DOHH2 (cell line): ENCODE measurements around the gene ATP6V0D1.

Experiments
- H3F3A ChIP-seq: fragments of 200-600 bp; sonication (generic), shearing (Covaris generic); 2 replicates; pipeline ENCODE4 v1.6.0; 2016; ENCODE audit warnings: antibody characterized with exemption, mild to moderate bottlenecking; ENCODE audit not compliant: control insufficient read depth, insufficient read depth
- H3K27ac ChIP-seq: fragments of 200-600 bp; sonication (generic); 2 replicates; pipeline ENCODE4 v1.5.1; 2014; ENCODE audit warnings: low read depth, mild to moderate bottlenecking, low read length, moderate library complexity
- H3K27me3 ChIP-seq: fragments of 200-600 bp; sonication (generic); 2 replicates; pipeline ENCODE4 v1.6.1; 2014; ENCODE audit warnings: mild to moderate bottlenecking, low read length, mixed read lengths; ENCODE audit not compliant: control insufficient read depth
- H3K36me3 ChIP-seq: fragments of 200-600 bp; sonication (generic); 2 replicates; pipeline ENCODE4 v1.6.1; 2014; ENCODE audit warnings: mild to moderate bottlenecking, low read length, moderate library complexity, mixed read lengths; ENCODE audit not compliant: control insufficient read depth
- H3K4me1 ChIP-seq: fragments of 200-600 bp; sonication (generic); 2 replicates; pipeline ENCODE4 v1.6.1; 2014; ENCODE audit warnings: mild to moderate bottlenecking, low read length, mixed read lengths; ENCODE audit not compliant: control insufficient read depth
- H3K4me2 ChIP-seq: fragments of 200-600 bp; sonication (generic); 2 replicates; pipeline ENCODE4 v1.6.0; 2014; ENCODE audit warnings: mild to moderate bottlenecking, low read length, moderate library complexity
- H3K4me3 ChIP-seq: fragments of 200-600 bp; sonication (generic); 2 replicates; pipeline ENCODE4 v1.5.1; 2014; ENCODE audit warnings: mild to moderate bottlenecking, low read length, mixed read lengths
- H3K79me2 ChIP-seq: fragments of 200-600 bp; sonication (generic); 2 replicates; pipeline ENCODE4 v1.6.1; 2014; ENCODE audit warnings: mild to moderate bottlenecking, low read length, mixed read lengths; ENCODE audit not compliant: control insufficient read depth
- H3K9me2 ChIP-seq: fragments of 200-600 bp; sonication (generic); replicated peaks from 2 replicates; pipeline ENCODE4 v1.6.1; 2014; ENCODE audit warnings: mild to moderate bottlenecking, low read length, mixed read lengths; ENCODE audit not compliant: control insufficient read depth
- H3K9me3 ChIP-seq: fragments of 200-600 bp; sonication (generic); 2 replicates; pipeline ENCODE4 v1.6.1; 2014; ENCODE audit warnings: antibody characterized with exemption, low read length, mixed read lengths; ENCODE audit not compliant: control insufficient read depth, insufficient read depth
- H4K20me1 ChIP-seq: fragments of 200-600 bp; sonication (generic); 2 replicates; pipeline ENCODE4 v1.6.0; 2014; ENCODE audit warnings: low read depth, mild to moderate bottlenecking, antibody characterized with exemption, low read length, moderate library complexity; ENCODE audit not compliant: control insufficient read depth, insufficient read depth
- CTCF ChIP-seq: fragments of 200-600 bp; sonication (generic); IDR thresholded peaks from one replicate; pipeline ENCODE4 v1.5.1; 2014; ENCODE audit warnings: antibody characterized with exemption, mild to moderate bottlenecking, low read depth, low read length; ENCODE audit not compliant: poor library complexity, severe bottlenecking
- EZH2phosphoT487 ChIP-seq: fragments of 200-600 bp; sonication (generic); IDR thresholded peaks from 2 replicates; pipeline ENCODE4 v1.6.1; 2017; ENCODE audit warnings: borderline replicate concordance, mild to moderate bottlenecking, antibody characterized with exemption, low read length, moderate library complexity, mixed read lengths

Gene ATP6V0D1

GRCh38 chr16:67462279-67462655 lies 18.7 kb downstream of the ATP6V0D1 start:
- H4K20me1 ChIP-seq, result no peaks in the 10 kb centered on the region
- no peaks in the 10 kb centered on the region for H3K9me3 ChIP-seq
- no peaks in the 10 kb centered on the region for H3K9me2 ChIP-seq
- no peaks in the 10 kb centered on the region for H3F3A ChIP-seq
- H3K4me1 ChIP-seq, result peaks cover 7% of the 10 kb centered on the region
- no peak overlapping the region for H3K27ac ChIP-seq
- H3K36me3 ChIP-seq, result no peaks in the 10 kb centered on the region
- no peak overlapping the region for H3K4me3 ChIP-seq
- peaks cover 38% of the 10 kb centered on the region for H3K79me2 ChIP-seq
- no peak overlapping the region for H3K4me2 ChIP-seq
- no peaks in the 10 kb centered on the region for H3K27me3 ChIP-seq
- no peak for TF ChIP-seq CTCF
- no peak for TF ChIP-seq EZH2phosphoT487

GRCh38 chr16:67461600-67462278 lies 19.2 kb downstream of the ATP6V0D1 start:
- H3K4me1 ChIP-seq, result peaks cover 7% of the 10 kb centered on the region
- TF ChIP-seq CTCF (no peak), EZH2phosphoT487 (no peak)
- H3K4me2 ChIP-seq, result no peak overlapping the region
- H3F3A ChIP-seq, result no peaks in the 10 kb centered on the region
- no peak overlapping the region for H3K4me3 ChIP-seq
- H3K9me2 ChIP-seq, result no peaks in the 10 kb centered on the region
- no peaks in the 10 kb centered on the region for H3K9me3 ChIP-seq
- no peaks in the 10 kb centered on the region for H3K36me3 ChIP-seq
- peaks cover 37% of the 10 kb centered on the region for H3K79me2 ChIP-seq
- H3K27me3 ChIP-seq, result no peaks in the 10 kb centered on the region
- H3K27ac ChIP-seq, result no peak overlapping the region
- no peaks in the 10 kb centered on the region for H4K20me1 ChIP-seq

GRCh38 chr16:67460961-67461360 lies 20.0 kb downstream of the ATP6V0D1 start:
- no peaks in the 10 kb centered on the region for H3K27me3 ChIP-seq
- no peaks in the 10 kb centered on the region for H3K9me3 ChIP-seq
- TF ChIP-seq EZH2phosphoT487 (no peak), CTCF (no peak)
- H3F3A ChIP-seq, result no peaks in the 10 kb centered on the region
- peaks cover 5% of the 10 kb centered on the region for H3K4me1 ChIP-seq
- no peaks in the 10 kb centered on the region for H3K9me2 ChIP-seq
- H3K4me3 ChIP-seq, result no peak overlapping the region
- no peaks in the 10 kb centered on the region for H3K36me3 ChIP-seq
- H3K27ac ChIP-seq, result no peak overlapping the region
- H3K79me2 ChIP-seq, result peaks cover 29% of the 10 kb centered on the region
- H4K20me1 ChIP-seq, result no peaks in the 10 kb centered on the region
- H3K4me2 ChIP-seq, result no peak overlapping the region
